ENCODE data around the gene KBTBD7. TPM values are rescaled to one million over a fixed set of nuclear protein-coding genes. Genes with fewer than 3 reads are reported as not detected.

The KBTBD7 gene
- polyA plus RNA-seq, 3 donors = 0.43 to 7.7 (median 5.5) TPM

DNA sequence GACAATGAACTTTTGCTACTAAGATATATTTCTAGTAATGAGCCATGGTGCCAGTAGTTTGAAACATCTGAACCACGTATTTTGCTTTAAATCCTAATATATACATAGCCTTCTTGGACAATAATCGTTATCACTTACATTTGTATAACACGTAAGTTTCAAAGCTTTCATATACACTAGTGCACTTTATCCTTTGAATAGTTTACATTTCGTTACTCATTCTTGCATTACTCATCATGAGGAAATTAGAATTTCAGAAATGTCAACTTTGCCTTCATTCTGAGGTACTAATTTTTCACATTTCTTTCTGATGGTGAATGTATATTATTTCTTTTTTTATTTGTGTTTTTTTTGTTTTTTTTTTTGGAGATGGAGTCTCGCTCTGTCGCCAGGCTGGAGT, 5.8 kb downstream of the KBTBD7 start:
- Histone ChIP-seq H3K9me3 (replicated peaks in 1 of 2; ENCODE audit: control insufficient read depth in 1 of 2, insufficient read depth in 1 of 2, low read length in 2 of 2) (no peaks in the 10 kb centered on the region), H3K27me3 (ENCODE audit: control insufficient read depth in 2 of 2, insufficient read depth in 2 of 2, low read length in 2 of 2) (no peaks in the 10 kb centered on the region), H3K79me2 (ENCODE audit: insufficient read depth, low read length) (peaks cover 3% of the 10 kb centered on the region), H3K9ac (ENCODE audit: insufficient read depth, low read length, poor library complexity, severe bottlenecking) (no peak overlapping the region), H4K20me1 (ENCODE audit: insufficient read depth, low read length) (no peaks in the 10 kb centered on the region), H3K4me3 (replicated peaks in 1 of 3; ENCODE audit: low read depth in 2 of 3, low read length in 3 of 3) (no peak overlapping the region), H3K36me3 (replicated peaks in 1 of 2; ENCODE audit: control insufficient read depth in 1 of 2, insufficient read depth in 2 of 2, low read length in 2 of 2) (no peaks in the 10 kb centered on the region), H3K27ac (ENCODE audit: low read depth in 1 of 2, low read length in 2 of 2) (no peak overlapping the region), H3K4me1 (ENCODE audit: control insufficient read depth in 1 of 2, insufficient read depth in 2 of 2, low read length in 2 of 2) (peaks cover 2 to 5% of the 10 kb centered on the region in 2 donors), H3K4me2 (replicated peaks; ENCODE audit: extremely low read depth, low read length, poor library complexity, severe bottlenecking) (no peak overlapping the region), H2AFZ (ENCODE audit: insufficient read depth, low read depth, low read length, poor library complexity, severe bottlenecking) (no peak overlapping the region)
- no peak for DNase-seq
- intact Hi-C loops (cut with micrococcal nuclease) = loop anchor here in 1 of 2 donors (5.0 kb wide), 1 partner anchor 41 kb away; no protein-coding TSS in a partner anchor
- no peak overlapping the region for H3K4me3 Mint-ChIP-seq
- H3K9me3 Mint-ChIP-seq = peaks cover 0 to 10% (median 3%) of the 10 kb centered on the region in 7 donors
- no peak overlapping the region for H3K27ac Mint-ChIP-seq
- H3K4me1 Mint-ChIP-seq = peaks cover 19% of the 10 kb centered on the region
- H3K36me3 Mint-ChIP-seq = peaks cover 4 to 13% of the 10 kb centered on the region in 2 donors
- no CpG with 5 or more reads among the region's 6 CpGs for WGBS (ENCODE audit: insufficient coverage)
- H3K27me3 Mint-ChIP-seq (ENCODE audit: low read depth in 3 of 3) = no peaks in the 10 kb centered on the region
- TF ChIP-seq, protein P1, sequence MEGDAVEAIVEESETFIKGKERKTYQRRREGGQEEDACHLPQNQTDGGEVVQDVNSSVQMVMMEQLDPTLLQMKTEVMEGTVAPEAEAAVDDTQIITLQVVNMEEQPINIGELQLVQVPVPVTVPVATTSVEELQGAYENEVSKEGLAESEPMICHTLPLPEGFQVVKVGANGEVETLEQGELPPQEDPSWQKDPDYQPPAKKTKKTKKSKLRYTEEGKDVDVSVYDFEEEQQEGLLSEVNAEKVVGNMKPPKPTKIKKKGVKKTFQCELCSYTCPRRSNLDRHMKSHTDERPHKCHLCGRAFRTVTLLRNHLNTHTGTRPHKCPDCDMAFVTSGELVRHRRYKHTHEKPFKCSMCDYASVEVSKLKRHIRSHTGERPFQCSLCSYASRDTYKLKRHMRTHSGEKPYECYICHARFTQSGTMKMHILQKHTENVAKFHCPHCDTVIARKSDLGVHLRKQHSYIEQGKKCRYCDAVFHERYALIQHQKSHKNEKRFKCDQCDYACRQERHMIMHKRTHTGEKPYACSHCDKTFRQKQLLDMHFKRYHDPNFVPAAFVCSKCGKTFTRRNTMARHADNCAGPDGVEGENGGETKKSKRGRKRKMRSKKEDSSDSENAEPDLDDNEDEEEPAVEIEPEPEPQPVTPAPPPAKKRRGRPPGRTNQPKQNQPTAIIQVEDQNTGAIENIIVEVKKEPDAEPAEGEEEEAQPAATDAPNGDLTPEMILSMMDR (IDR thresholded peaks at IDR 0.05) = no peak

DNA sequence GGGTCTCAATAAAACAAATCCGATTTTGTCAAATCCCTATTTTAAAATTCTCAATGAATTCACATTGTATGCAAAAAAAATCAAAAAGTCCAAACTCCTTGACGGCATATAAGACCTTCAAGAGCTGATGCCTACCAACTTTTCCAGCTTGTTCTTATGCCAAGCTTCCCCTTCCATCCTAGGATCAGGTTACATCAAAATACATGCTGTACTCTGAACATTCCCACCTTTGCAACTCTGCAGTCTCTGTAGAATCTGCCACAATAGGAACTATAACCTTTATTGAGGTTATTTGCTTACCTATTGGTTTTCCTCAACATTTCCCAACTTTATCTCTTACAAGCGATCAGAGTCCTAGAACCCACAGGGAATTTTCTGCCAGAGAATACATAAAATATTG, 7.9 kb downstream of the KBTBD7 start:
- Mint-ChIP-seq H3K4me1 (peaks cover 6% of the 10 kb centered on the region), H3K4me3 (no peak overlapping the region), H3K27ac (no peak overlapping the region), H3K9me3 (peaks cover 0 to 7% (median 0%) of the 10 kb centered on the region in 7 donors), H3K27me3 (ENCODE audit: low read depth in 3 of 3) (peaks cover 0 to 3% (median 0%) of the 10 kb centered on the region in 3 donors), H3K36me3 (peaks cover 4% of the 10 kb centered on the region in 2 donors)
- intact Hi-C loops (cut with micrococcal nuclease) = loop anchor here in 1 of 2 donors (5.0 kb wide), 1 partner anchor 39 kb away; no protein-coding TSS in a partner anchor
- H3K27me3 ChIP-seq (ENCODE audit: control insufficient read depth in 2 of 2, insufficient read depth in 2 of 2, low read length in 2 of 2) = no peaks in the 10 kb centered on the region
- H3K9me3 ChIP-seq (replicated peaks in 1 of 2; ENCODE audit: control insufficient read depth in 1 of 2, insufficient read depth in 1 of 2, low read length in 2 of 2) = no peaks in the 10 kb centered on the region
- no peak overlapping the region for H3K27ac ChIP-seq (ENCODE audit: low read depth in 1 of 2, low read length in 2 of 2)
- no peak overlapping the region for H3K9ac ChIP-seq (ENCODE audit: insufficient read depth, low read length, poor library complexity, severe bottlenecking)
- H4K20me1 ChIP-seq (ENCODE audit: insufficient read depth, low read length) = no peaks in the 10 kb centered on the region
- no peaks in the 10 kb centered on the region for H3K79me2 ChIP-seq (ENCODE audit: insufficient read depth, low read length)
- WGBS (ENCODE audit: insufficient coverage) = 91% methylated on average over 2 of the region's 3 CpGs
- no peaks in the 10 kb centered on the region for H3K36me3 ChIP-seq (replicated peaks in 1 of 2; ENCODE audit: control insufficient read depth in 1 of 2, insufficient read depth in 2 of 2, low read length in 2 of 2)
- H3K4me1 ChIP-seq (ENCODE audit: control insufficient read depth in 1 of 2, insufficient read depth in 2 of 2, low read length in 2 of 2) = no peaks in the 10 kb centered on the region
- H2AFZ ChIP-seq (ENCODE audit: insufficient read depth, low read depth, low read length, poor library complexity, severe bottlenecking) = no peak overlapping the region
- H3K4me3 ChIP-seq (replicated peaks in 1 of 3; ENCODE audit: low read depth in 2 of 3, low read length in 3 of 3) = no peak overlapping the region
- no peak overlapping the region for H3K4me2 ChIP-seq (replicated peaks; ENCODE audit: extremely low read depth, low read length, poor library complexity, severe bottlenecking)
- TF ChIP-seq, protein P1 (IDR thresholded peaks at IDR 0.05) = no peak
- no peak for DNase-seq
